Measurements from ENCODE around the gene MAP4K4. TPM values are rescaled to one million over a fixed set of nuclear protein-coding genes. Genes with fewer than 3 reads are reported as not detected.
A peak's percentile ranks its signal among the peaks of the same experiment; 100 is the strongest.

Gene MAP4K4
- total and polyA plus RNA-seq, 2 of the 13 experiments (the other 11 are each of a cell fraction or from before 2014, with no cell fraction given), result 105 to 264 TPM

DNA sequence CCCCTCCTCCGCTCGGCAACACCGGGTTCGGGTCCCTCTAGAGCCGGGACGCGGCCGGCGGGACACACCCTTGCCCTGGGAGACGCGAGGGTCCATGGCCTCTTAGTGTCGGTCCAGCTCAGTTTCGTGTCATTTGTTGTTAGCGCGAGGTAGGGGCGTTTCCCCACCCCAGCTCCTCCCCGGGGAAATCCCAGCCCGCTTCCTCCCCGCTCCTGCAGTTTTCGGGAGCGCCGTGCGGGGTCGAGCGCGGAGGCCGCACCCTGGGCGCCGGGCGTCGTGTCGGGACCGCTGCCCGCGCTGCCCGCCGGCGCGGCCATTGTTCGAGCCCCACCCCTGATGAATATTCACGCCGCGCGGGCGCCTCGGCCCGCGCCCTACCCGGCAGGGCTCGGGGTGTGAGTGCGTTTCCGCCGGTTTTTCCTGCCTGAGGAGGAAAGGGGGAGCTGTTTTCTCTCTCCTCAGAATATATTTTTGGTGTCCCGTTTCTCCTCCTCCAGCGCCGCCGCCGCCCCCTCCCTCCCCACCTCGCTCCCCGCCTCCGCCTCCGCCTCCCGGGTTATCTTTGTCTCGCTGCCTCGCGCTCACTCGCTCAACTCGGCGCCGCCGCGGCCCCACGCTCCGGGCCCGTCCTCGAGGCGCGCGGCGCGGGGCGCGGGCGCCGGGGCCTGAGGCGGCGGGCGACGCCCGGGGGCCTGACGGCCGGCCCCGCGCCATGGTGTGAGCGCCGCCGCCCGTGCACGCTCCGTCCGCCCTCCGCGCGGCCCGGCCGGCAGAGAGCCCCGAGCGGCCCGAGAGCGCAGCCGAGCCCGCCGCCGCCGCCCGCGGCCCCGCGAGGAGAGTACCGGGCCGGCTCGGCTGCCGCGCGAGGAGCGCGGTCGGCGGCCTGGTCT, at the start of gene MAP4K4 (continued):
- TF ChIP-seq HMGXB3 (CRISPR knock-in tag; IDR thresholded peaks at IDR 0.05; ENCODE audit: borderline replicate concordance) (no peak), POLR2G (IDR thresholded peaks at IDR 0.05; ENCODE audit: low read depth, low read length) (peak; percentile 79), CTCF (CRISPR knock-in tag; IDR thresholded peaks at IDR 0.05) (peak; percentile 58), ZNF441 (CRISPR knock-in tag; IDR thresholded peaks at IDR 0.05; ENCODE audit: borderline replicate concordance) (no peak; the same call in 1 of the 2 replicates), PHF8 (CRISPR knock-in tag; IDR thresholded peaks at IDR 0.05) (peak; percentile 58), ZNF678 (CRISPR knock-in tag; IDR thresholded peaks at IDR 0.05) (no peak), TBL1XR1 (IDR thresholded peaks at IDR 0.05; ENCODE audit: borderline replicate concordance, low read length, partially characterized antibody) (no peak), HNF1B (CRISPR knock-in tag; IDR thresholded peaks at IDR 0.05) (peak; percentile 55; the same call in 1 of the 2 replicates), ZNF318 (CRISPR knock-in tag; IDR thresholded peaks at IDR 0.05) (no peak), ZNF879 (CRISPR knock-in tag; IDR thresholded peaks at IDR 0.05) (no peak), ZNF782 (CRISPR knock-in tag; IDR thresholded peaks at IDR 0.05; ENCODE audit: borderline replicate concordance) (no peak)
